GM18909 (cell line): ENCODE measurements around the gene SKIDA1.
"Not testable (repeated sequence)": the region's sequence is repeated elsewhere in the genome, so short reads cannot be mapped to it uniquely, and the experiment has no call there.

Experiments used
- ATAC-seq: cut with Tn5 transposase; IDR thresholded peaks from one replicate; pipeline ENCODE4 v1.9.1; 2021; ENCODE audit warnings: mild to moderate bottlenecking; ENCODE audit not compliant: unreplicated experiment, poor library complexity

The SKIDA1 gene

GRCh38 chr10:21525367-21526187 lies at the start of gene SKIDA1:
TSS of gene SKIDA1 (minus strand) at chr10:21525682. CDS start at chr10:21517822, 7,860 bp downstream.
- peak; percentile 61 for ATAC-seq

- ATAC-seq, result not testable (repeated sequence)
Measured at GRCh38 chr10:21574514-21574913, 49.0 kb upstream of the SKIDA1 start.

GRCh38 chr10:21572578-21572977 lies 47.1 kb upstream of the SKIDA1 start:
- ATAC-seq, result no peak

GRCh38 chr10:21570761-21571521 lies 45.5 kb upstream of the SKIDA1 start:
- ATAC-seq, result no peak

GRCh38 chr10:21558984-21559383 lies 33.5 kb upstream of the SKIDA1 start:
- ATAC-seq, result not testable (repeated sequence)

- no peak for ATAC-seq
Measured at GRCh38 chr10:21556527-21556926, 31.0 kb upstream of the SKIDA1 start.

- ATAC-seq, result no peak
Measured at GRCh38 chr10:21552638-21553037, 27.2 kb upstream of the SKIDA1 start.

GRCh38 chr10:21547246-21547645 lies 21.8 kb upstream of the SKIDA1 start:
- no peak for ATAC-seq

- not testable (repeated sequence) for ATAC-seq
Measured at GRCh38 chr10:21540701-21541100, 15.2 kb upstream of the SKIDA1 start.

GRCh38 chr10:21536874-21537273 lies 11.4 kb upstream of the SKIDA1 start:
- no peak for ATAC-seq

- ATAC-seq, result not testable (repeated sequence)
Measured at GRCh38 chr10:21535976-21536375, 10.5 kb upstream of the SKIDA1 start.

- ATAC-seq, result no peak
Measured at GRCh38 chr10:21535494-21535965, 10.0 kb upstream of the SKIDA1 start.

GRCh38 chr10:21534604-21535493 lies 9.4 kb upstream of the SKIDA1 start:
- ATAC-seq, result peak; percentile 22

GRCh38 chr10:21534280-21534586 lies 8.8 kb upstream of the SKIDA1 start:
- no peak for ATAC-seq

- peak; percentile 87 for ATAC-seq
Measured at GRCh38 chr10:21533467-21534279, 8.2 kb upstream of the SKIDA1 start, which contains the start of gene MLLT10. TSS of gene MLLT10 (plus strand) at chr10:21534232. CDS start at chr10:21534645, 413 bp downstream.

GRCh38 chr10:21532694-21533466 lies 7.4 kb upstream of the SKIDA1 start:
- ATAC-seq, result no peak

GRCh38 chr10:21531164-21531563 lies 5.7 kb upstream of the SKIDA1 start:
- no peak for ATAC-seq

GRCh38 chr10:21530641-21531040 lies 5.2 kb upstream of the SKIDA1 start:
- ATAC-seq, result no peak

- no peak for ATAC-seq
Measured at GRCh38 chr10:21530168-21530567, 4.7 kb upstream of the SKIDA1 start.
